HuH-7 (cell line): ENCODE measurements around the gene HHATL.
A peak's percentile ranks its signal among the peaks of the same experiment; 100 is the strongest.

ENCODE experiments used
- DNase-seq: peaks from one replicate; pipeline ENCODE4 v3.0.0; 2011; ENCODE audit warnings: low spot score

Gene HHATL

DNA sequence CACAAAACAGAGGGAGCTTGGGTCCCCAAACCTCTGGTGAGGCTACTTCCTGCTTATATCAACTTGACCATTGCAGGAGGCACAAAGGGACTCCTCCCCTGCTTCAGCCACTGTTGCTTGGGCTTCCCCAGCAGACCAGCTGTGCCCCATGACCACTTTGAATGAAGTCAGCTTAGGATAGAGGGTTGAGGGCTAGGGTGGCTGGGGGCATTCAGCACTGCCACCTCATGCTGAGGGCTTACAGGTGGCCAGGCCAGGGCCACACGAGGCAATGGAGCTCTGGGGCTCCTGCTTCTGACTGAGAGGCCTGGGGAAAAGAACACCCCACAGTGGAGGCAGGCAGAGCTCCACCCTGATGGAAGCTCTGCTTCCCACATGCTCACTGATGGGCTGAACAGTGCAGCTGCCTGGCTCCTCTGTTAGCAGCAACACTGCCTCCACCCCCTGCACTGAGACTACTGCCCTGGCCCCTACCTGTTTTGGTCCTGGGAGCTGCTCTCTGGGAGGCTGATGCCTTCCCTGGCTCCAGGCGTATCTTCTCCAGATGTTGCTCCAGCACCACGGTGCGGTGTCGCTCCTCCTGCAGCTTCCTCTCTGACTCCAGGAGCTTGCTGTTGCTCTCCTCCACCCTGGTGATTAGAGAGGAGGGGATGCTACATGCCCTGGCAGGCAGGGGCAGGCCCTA, 10.2 kb upstream of the HHATL start:
- DNase-seq = no peak

DNA sequence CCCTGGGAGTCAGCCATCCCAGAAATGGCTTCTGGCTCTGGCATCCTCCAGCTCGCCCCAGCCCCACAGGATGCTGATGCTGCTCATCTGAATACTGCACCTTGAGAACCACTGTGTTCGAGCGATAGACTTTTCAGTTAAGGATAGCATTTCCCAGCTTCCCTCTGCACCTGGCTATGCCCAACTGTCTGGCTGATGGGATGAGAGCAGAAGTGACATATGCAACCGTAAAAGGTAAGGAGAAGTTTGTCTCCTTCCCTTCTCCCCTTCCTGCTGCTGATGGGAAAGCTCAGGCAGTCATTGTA, 9.7 kb upstream of the HHATL start:
- no peak for DNase-seq

DNA sequence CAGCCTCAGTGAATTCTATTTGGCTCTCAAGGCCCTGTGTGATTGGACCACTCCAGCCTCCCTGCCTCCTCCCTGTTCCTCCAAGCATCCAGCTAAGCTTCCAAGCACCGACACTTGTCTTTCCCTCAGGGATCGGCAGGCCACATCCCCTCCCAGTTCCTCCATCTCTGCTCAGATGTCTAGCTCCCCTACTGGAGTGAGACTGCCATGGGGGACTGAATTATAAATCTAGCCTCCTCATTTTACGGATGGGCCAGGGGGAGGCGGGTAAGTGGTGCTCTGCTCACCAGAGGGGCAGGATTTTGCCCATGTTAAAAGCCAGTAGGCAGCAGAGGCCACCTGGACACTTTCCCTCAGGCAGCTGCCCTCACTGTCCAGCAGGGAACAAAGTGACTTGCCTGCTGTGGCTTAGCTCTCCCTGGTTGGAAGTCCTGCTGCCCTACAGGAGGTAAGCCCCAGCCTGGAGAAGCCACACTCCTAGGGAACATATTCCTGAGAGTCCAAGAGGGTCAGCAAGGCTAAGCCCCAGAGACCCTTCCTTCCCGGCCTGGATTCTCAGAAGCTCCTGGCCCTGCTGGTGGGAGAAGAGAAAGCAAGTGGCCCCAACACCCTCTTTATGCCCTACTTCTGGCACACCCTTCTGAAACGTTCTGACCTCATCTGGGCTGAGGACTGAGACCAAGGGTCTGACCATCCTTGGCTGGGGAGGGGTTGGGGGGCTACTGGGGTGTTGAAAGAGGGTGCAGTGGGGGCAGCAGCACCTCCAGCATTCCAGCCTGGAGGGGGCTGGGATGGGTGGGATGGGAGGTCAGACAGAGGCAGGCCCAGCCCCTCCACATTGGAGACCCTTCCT, 9.1 kb upstream of the HHATL start:
- DNase-seq = no peak

DNA sequence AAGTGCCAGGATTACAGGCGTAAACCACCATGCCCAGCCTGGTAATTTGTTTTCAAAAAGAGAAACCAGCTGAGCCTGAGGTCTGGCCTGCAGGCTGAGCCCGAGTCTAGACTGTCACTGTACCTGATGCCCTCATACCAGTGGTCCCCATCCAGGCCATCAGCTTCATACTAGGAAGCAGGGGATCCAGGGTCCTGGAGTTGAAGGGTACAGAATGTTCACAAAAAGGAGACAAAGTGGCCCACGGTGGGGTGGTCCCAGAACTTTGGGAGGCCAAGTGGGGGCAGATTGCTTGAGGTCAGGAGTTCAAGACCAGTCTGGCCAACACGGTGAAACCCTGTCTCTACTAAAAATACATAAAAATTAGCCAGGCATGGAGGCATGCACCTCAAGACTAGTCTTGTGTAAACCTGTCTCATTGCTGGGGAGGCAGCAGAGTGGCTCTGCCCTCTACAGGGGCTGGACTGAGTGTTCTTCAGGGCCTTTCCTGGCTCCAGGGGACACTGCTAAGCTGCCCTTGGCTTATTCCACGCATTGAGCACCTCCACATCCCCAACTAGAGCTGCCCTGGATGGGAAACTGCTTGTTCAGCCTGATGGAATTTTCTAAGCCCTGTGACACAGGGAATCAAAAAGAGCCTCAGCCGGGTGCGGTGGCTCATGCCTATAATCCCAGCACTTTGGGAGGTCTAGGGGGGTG, 7.9 kb upstream of the HHATL start:
- DNase-seq = no peak

DNA sequence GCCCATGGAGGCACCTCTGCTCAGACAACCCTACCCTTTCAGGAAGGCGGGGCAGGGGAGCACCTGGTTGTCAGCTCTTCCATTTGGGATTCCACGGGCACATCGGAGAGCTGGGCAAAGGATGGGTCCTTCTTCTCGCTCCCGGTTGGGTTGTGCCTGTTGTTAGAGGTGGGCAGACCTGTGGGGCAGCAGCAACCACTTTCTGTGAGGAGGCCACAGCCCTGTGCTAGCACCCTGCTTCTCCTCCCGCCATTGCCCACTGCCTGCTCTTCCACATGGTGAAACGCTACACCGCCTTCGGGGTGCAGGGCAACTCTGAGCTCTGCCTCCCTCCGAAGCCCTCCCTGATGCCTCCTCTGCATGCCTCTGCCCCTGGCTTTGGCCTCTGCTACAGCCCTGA, 7.0 kb upstream of the HHATL start:
- DNase-seq = no peak

DNA sequence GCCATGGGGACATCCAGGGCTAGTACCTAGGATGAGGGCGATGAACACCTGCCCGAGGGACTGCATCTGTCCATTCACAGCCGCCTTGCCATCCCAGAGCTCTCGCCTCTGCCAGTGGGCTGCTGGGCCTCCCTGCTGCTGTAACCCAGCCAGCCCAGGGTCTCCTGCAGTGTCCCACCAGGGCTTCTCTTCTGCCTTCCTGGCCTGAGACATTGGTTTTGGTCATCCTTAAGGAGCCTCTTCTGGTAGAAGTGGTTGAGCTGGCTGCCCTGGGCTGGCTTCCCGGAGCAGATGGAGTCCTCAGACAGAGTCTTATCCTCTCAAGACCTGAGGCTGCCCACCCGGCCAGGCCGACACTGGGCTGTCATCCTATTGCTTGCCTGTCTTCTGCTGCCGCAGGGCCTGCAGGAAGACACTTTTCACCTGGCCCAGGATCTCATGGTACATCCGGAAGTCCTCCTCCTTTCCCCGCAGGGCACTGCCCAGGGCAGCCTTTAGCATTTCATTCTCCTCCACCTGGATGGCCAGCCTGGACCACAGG, 6.1 kb upstream of the HHATL start:
- DNase-seq = no peak

DNA sequence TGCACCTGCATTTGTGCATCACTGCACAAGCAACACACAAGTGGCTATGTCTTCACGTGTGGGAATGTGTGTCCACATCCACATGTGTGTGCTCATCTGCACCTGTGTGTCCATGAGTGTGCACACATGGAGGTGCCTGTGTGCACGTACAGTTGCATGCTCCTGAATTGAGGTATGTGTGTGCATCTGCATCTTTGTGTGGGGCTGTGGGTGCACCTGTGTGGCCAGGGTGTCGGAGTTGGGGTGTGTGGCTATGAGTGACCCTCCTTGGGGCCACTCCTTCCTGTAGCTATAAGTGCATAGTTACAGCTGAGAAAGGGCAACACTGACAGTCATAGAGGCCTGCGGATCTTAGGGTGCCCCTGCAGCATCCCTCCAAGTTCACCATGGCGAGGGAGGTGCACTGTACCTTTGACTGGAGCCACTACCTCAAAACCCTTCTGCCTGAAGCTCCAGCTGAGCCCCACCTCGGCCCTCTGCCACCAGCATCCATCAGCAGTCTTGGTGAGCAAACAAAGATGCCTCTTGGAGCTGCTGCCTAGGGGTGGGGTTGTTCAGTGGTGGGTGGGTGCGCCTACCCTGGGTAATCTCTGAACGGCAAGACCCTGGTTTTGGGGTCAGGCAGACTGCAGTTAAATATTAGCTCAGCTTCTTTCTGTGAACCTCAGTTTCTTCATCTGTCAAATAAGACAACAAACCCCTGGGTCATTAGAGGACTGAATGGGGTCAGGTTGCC, 5.2 kb upstream of the HHATL start:
- DNase-seq = no peak

DNA sequence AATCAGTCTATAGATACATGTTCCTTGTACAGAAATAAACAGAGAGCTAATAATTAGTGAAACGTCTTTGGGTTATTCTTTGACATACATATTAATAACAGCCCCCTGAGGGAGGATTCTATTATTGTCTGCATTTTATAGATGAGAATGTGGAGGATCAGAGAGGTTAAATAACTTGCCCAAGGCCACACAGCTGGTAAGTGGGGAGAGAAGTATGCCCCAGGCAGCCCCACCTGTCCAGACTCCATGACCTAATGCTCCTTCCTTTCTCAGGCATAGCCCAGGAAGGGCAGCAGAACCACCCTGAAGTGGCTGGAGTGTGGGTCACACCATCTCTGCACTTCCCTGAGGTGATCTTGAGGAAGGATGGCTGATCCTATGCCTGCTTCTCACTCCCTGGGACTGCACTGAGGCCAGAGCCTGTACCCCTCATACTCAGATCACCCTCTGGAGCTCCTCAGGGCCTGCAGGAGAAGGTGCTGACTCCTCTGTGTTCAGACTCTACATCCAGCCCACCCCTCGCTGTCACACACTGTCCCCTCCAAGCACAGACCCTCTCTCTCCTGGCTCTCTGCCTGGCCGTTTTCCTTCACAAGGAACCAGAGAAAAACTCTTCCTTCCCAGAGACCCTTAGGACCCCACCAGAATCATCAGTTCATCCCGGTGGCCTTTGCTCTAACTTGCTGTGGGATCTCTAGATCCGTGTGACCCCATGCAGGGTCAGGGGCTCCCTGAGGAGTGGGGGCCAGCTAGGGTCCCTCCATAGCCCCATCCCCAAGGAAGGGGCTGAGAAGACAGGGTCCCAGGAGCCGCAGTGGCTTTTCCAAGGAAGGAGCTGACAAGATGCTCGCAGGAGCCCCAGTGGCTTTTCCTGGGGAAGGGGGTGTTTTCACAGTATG, 4.4 kb upstream of the HHATL start:
- no peak for DNase-seq

DNA sequence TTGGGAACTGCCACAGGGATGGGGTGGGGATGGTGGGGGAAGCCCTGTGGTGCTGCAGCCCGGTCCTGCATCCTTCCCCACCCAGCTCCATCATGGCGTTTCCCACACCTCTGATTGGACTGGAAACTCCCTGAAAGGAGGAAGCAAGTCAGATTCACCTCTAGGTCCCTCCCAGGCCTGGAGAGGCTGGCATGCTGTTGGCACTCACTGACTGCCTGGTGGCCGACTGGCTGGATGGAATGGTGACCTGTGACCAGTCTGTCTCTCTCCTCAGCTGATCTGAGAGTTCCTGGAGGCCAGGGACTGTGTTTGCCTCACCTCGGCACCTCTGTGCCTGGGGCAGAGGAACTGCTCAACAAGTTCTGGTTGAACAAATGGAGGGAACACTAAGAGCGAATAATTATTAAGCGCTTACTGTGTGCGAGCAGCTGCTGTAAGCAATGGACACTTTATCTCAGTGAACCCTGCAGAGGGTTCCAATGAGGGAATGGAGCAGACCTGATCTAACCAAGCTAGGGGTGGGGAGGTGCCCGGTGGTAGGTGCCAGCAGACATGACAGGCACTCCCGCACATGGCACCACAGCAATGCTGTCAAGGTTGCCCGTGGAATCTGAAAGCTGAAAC, 3.5 kb upstream of the HHATL start:
- DNase-seq = no peak

DNA sequence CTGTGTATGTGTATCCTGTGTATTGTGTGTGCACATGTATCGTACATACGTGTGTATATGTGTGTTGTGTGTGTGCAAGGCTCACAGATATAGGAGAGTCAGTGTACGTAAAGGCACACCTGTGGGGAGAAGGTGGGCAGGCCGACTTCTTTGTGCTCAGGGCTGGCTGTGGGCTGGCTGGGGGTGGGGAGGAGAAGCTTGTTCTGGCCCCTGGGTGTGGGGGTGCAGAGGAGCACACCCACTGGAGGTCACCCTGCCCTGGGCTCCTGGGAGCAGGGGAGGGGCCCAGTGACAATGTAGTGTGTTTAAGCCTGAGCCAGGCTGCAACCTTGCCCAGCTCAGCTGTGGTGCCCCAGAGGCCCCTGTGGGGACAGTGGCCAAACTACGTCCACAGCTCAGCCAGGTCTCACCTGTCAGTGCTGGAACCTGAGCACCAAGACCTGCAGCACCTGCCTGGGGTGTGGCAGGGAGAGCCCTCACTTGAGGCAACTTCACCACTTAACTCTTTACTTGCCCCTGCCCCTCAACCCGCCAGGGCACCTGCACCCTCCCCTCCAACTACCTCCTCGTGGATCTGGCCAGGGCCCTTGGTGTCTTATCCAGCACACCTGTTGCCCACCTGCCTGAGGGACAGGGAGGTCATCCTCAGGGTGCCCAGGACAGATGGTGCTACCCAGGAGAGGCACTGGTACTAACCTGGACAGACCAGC, 2.6 kb upstream of the HHATL start:
- no peak for DNase-seq

DNA sequence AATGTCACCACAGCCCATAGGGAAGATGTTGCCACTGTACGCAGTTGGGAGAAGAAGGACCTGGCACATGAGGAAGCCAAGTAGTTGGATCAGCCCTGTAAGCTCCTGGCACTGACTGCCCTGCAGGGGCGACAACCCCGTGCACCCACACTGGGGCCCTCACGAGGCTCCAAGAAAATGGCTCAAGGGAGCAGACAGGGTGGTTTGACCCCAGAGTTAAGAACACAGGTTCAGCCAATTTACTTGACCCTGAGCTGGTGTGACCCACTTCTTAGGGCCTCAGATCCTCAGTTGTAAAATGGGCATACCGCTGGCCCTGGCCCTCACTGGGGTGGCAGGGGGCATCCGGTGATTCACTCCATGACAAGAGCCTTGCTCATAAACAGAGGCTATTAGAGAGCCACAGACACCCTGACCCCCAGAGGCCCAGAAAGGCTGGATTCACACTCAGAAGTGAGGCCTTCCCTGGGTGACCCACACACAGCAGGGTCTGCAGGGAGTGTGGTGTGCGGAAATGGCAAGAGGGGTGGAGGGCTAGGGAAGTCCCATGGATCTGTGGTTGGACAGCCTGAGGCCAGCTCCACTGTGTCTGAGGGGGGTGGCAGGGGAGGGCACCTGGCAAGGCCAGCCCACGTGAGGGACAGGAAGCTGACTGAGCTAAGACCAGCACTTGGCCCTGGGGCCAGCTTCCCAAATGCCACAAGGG, 1.7 kb upstream of the HHATL start:
- DNase-seq = no peak

DNA sequence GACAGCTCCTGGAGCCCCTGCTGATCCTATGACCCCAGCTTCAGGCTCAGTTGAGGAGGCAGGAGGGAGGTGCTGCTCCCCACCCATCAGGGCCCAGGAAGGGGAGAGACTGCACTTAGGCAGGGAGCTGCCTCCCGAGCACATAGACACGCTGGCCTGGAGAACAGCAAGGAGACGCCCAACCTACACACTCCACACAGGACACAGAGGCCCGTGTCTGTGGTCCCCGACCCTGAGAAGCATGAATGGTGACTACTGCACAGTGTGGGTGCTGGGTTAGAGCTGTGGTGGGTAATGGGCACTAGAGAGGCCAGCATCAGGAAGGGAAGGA, 1.1 kb upstream of the HHATL start:
- no peak for DNase-seq

DNA sequence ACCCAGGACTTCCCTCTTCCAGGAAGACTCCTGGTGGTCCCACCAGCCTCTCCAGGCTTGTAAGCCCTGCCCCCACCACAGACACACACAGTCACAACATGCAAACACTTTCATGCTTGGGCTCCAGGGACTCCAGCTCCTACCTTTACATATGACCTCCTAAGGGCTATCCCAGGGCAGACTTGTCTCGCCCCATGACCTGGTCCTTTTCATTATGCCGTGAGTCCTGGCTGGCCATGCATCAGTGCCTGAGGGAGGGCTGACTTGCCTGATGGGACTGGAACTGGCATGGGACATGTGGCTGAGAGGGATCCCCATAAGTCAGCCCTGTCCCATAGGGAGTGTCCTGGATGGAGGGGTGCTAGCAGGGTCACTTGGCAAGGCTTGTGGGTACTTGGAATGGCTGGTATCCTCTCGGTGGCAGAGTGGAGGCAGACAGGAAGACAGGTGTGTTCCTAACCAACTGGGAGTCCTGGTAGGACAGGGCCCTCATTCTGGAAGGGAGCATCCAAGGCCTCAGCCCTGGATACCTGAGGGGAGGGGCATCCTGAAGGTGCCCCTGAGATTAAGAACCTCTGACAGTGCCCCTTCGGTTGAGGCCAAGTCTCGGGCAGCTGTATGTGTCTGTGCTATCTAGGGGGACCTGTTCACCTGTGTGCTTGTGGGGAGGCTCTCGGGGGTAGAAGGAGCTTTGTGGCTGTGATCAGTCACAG, 540 bp upstream of the HHATL start:
- DNase-seq = no peak

DNA sequence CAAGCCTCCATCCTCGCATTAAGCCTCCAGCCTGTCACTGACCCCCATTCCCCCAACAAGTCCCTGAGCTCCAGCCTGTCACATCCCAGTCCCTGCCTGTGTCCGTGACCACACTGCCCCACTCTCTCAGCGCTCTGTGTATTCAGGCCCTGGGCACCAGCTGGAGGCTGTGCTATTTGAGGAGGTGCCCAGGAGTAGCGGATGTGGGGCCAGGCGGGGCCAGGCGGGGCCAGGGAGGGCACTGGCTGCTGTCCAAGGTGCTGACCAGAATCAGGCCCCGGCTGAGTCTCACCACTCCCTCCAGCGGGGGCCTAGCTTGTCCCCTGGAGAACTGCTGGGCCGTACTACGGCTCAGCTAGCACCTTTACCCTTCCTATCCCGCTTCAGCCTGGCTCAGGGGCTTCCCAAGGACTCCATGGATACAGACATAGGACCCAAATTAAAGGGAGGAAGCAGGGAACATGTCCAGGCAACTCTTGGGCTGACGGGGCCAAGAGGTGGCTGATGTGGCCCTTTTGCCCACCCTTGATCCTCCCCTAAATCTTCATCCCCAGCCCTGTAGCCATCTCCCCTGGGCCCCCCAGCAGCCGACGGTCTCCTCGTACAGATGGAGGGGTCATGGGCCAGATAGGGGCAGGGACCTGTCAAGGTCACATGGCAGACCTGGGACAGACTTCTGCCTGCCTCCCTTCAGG, 1.1 kb downstream of the HHATL start:
- peak; percentile 92 for DNase-seq

DNA sequence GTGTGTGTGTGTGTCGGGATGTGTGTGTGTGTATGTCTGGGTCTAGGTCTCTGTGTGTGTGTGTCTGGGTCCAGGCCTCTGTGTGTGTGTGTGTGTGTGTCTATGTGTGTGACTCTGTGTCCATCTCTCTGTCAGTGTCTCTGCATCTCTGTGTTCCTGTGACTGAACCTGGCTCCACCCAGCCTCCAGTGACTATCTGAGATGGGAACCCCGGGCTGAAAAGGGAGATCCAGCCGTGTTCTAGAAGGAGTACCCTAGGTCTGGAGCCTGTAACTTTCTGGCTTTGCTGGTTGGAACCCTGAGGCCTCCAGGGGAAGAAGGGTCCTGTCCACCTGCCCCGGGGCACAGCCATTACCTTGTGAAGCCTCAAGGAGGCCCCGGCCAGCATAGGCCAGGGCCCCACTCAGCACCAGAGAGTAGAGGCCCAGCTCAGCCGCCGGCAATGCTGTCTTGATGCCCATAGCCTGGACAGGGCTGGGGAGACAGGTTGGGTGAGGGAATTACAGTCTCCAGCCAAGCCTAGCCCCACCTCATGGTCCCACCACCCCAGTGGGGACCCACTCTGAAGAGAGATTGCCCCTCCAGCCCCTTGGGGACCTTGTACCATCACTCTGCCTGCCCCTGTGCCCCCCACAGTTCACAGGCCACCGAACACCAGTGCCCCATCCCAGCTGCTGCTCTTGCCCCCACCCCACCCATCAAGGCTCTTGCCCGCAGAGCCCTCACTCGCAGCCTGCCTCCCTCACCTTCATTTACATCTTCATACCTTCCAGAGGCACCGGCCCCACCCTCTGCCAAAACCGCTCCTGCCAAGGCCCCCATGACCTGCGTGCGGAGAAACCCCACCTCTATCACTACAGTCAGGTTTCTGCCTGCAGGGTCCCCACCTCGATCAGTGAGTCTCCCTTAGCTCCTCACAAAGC, 2.0 kb downstream of the HHATL start:
- no peak for DNase-seq

DNA sequence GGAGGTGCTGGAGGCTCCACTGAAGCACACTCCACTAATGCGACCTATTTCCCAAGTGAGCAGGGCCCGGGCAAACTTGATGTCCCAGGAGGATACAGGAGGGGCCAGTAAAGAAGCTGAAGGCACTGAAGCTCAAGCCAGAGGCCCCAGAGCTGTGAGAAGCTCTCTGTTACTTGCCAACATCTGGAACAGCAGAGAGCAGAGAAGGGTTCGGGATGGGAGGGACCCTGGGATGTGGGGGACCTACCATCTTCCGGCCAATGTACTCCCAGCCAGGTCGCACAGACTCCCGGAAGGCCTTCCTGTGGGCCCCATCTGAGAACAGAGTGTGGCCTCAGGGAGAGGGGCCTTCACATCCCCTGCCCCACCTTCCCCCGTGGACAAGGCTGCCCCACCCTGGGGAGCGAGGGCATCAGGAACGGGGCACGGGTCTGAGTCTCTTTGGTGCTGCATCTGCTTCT, 3.1 kb downstream of the HHATL start:
- DNase-seq = no peak

DNA sequence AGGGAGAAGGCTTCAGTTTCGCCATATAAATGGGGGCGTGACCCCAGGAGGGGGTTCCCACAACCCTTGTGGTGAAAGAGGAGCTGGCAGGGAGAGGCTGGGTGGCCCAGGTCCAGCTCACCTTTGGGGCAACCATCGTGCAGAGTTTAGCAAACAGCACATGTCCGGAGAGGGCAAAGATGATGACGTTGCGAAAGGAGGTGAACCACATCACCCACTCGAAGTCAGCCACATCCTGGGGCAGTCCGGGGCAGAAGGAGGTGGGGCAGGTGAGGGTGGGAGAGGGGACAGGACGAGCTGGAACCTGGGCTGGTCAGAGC, 3.7 kb downstream of the HHATL start:
- DNase-seq = no peak
